A549 (cell line): ENCODE data around the gene PDZK1IP1. TPM values are rescaled to one million over a fixed set of nuclear protein-coding genes. Genes with fewer than 3 reads are reported as not detected.

ENCODE experiments used
- ATAC-seq, 2 experiments: fragments of 200-7000 bp in 1 of 2; fragments of >200 bp in 1 of 2; cut with Nextera tagmentation in 1 of 2; cut with Tn5 transposase in 1 of 2; 3 replicates each; pipeline versions ENCODE4 v1.8.0 to v1.9.1; 2018 to 2020; ENCODE audit warnings: mild to moderate bottlenecking in 1 of 2, moderate library complexity in 1 of 2
- CTCF ChIA-PET: fragments of 300-600 bp; sonication (Branson Sonifier 250); formaldehyde crosslinking; extraction: SDS; loops from one replicate; lab custom pipeline; 2021; ENCODE audit warnings: antibody characterized with exemption, inconsistent platforms; lab: Yijun Ruan, JAX
- POLR2A ChIA-PET: fragments of 350-600 bp; formaldehyde crosslinking; extraction: SDS; loops from one replicate; lab custom pipeline; 2021; ENCODE audit warnings: antibody characterized with exemption, inconsistent platforms; lab: Yijun Ruan, JAX
- DNase-seq, 2 experiments: peaks; one replicate each; pipeline versions ENCODE4 v3.0.0 to v3.0.0-alpha.2; 2011 to 2016; ENCODE audit warnings: low read depth in 1 of 2, low spot score in 1 of 2
- FAIRE-seq: peaks from 2 replicates; lab custom pipeline; 2011; peaks lifted over from hg19 to GRCh38; lab: Jason Lieb, UNC
- H3K27ac ChIP-seq, 2 experiments: fragments of >200 bp; sonication (Bioruptor Twin); formaldehyde crosslinking; 3 replicates each; pipeline ENCODE4 v1.5.1; 2016 to 2017
- H3K4me1 ChIP-seq: fragments of >200 bp; sonication (Bioruptor Twin); formaldehyde crosslinking; 3 replicates; pipeline ENCODE4 v1.6.1; 2016
- H3K4me2 ChIP-seq: fragments of >200 bp; sonication (Bioruptor Twin); formaldehyde crosslinking; 3 replicates; pipeline ENCODE4 v1.6.1; 2016
- H3K4me3 ChIP-seq: fragments of >200 bp; sonication (Bioruptor Twin); formaldehyde crosslinking; 3 replicates; pipeline ENCODE4 v1.5.1; 2016
- H3K9me3 ChIP-seq: fragments of >200 bp; sonication (Bioruptor Twin); formaldehyde crosslinking; 3 replicates; pipeline ENCODE4 v1.6.1; 2016
- BCL3 ChIP-seq: fragments of >200 bp; sonication (Bioruptor Twin); formaldehyde crosslinking; IDR thresholded peaks from 3 replicates; pipeline ENCODE4 v1.6.1; 2016
- CBX8 ChIP-seq: fragments of 200-600 bp; sonication (generic); IDR thresholded peaks from 2 replicates; pipeline ENCODE4 v1.6.1; 2016
- CHD2 ChIP-seq: fragments of 150-350 bp; IDR thresholded peaks from 2 replicates; pipeline ENCODE4 v1.6.1; 2014; ENCODE audit warnings: low read length; ENCODE audit not compliant: partially characterized antibody
- E2F6 ChIP-seq: IDR thresholded peaks from 2 replicates; pipeline ENCODE4 v1.6.1; 2012; ENCODE audit warnings: low read depth, borderline replicate concordance
- ESRRA ChIP-seq: fragments of 150-350 bp; IDR thresholded peaks from 2 replicates; pipeline ENCODE4 v1.6.1; 2014; ENCODE audit warnings: mild to moderate bottlenecking, low read length, borderline replicate concordance
- FOSL2 ChIP-seq, 2 experiments: fragments of 450-650 bp in 1 of 2; fragments of >200 bp in 1 of 2; sonication (Bioruptor Twin) in 1 of 2; formaldehyde crosslinking; IDR thresholded peaks; 2 replicates each; pipeline versions ENCODE4 v1.5.0 to v1.6.1; 2016 to 2020; ENCODE audit warnings: mild to moderate bottlenecking in 1 of 2, moderate library complexity in 1 of 2
- GATA3 ChIP-seq: IDR thresholded peaks from 2 replicates; pipeline ENCODE4 v1.6.1; 2012; ENCODE audit warnings: borderline replicate concordance
- HES2 ChIP-seq: fragments of >200 bp; sonication (Bioruptor Twin); formaldehyde crosslinking; IDR thresholded peaks from 2 replicates; pipeline ENCODE4 v1.6.1; 2016
- HOXA7 ChIP-seq: fragments of 250-450 bp; sonication (Bioruptor Pico); IDR thresholded peaks from 2 replicates; pipeline ENCODE4 v1.5.0; 2020; ENCODE audit warnings: mild to moderate bottlenecking, moderate library complexity
- HOXB13 ChIP-seq: fragments of 250-450 bp; sonication (Bioruptor Pico); IDR thresholded peaks from 2 replicates; pipeline ENCODE4 v1.5.0; 2020; ENCODE audit warnings: low read depth, mild to moderate bottlenecking, moderate library complexity
- JUNB ChIP-seq: fragments of >200 bp; sonication (Bioruptor Twin); formaldehyde crosslinking; IDR thresholded peaks from 2 replicates; pipeline ENCODE4 v1.6.1; 2016
- KDM1A ChIP-seq: fragments of 200-600 bp; sonication (generic); IDR thresholded peaks from 2 replicates; pipeline ENCODE4 v1.6.1; 2016; ENCODE audit warnings: low read depth, mild to moderate bottlenecking
- NPAS2 ChIP-seq: fragments of 250-450 bp; sonication (Bioruptor Pico); IDR thresholded peaks from 2 replicates; pipeline ENCODE4 v1.8.0; 2022; ENCODE audit warnings: mild to moderate bottlenecking, moderate library complexity, borderline replicate concordance
- NR3C1 ChIP-seq: fragments of >200 bp; sonication (Bioruptor Twin); formaldehyde crosslinking; IDR thresholded peaks from 3 replicates; pipeline ENCODE4 v1.6.1; 2017
- POLR2AphosphoS2 ChIP-seq: conservative IDR thresholded peaks from 2 replicates; pipeline ENCODE4 v1.6.1; 2012; ENCODE audit warnings: low read length, improper control_type of control experiment, inconsistent platforms
- RARB ChIP-seq: fragments of 250-450 bp; sonication (Bioruptor Pico); IDR thresholded peaks from 2 replicates; pipeline ENCODE4 v1.8.0; 2021; ENCODE audit warnings: mild to moderate bottlenecking, moderate library complexity
- SMC3 ChIP-seq: fragments of >200 bp; sonication (Bioruptor Twin); formaldehyde crosslinking; IDR thresholded peaks from 3 replicates; pipeline ENCODE4 v1.6.1; 2018; ENCODE audit warnings: inconsistent platforms
- SREBF2 ChIP-seq: fragments of 450-650 bp; IDR thresholded peaks from 2 replicates; pipeline ENCODE4 v1.6.1; 2014; ENCODE audit warnings: mild to moderate bottlenecking, moderate library complexity
- TFCP2L1 ChIP-seq: fragments of 250-450 bp; sonication (Bioruptor Pico); IDR thresholded peaks from 2 replicates; pipeline ENCODE4 v1.5.0; 2021; ENCODE audit warnings: mild to moderate bottlenecking
- ZC3H11A ChIP-seq: fragments of 450-650 bp; IDR thresholded peaks from 2 replicates; pipeline ENCODE4 v1.6.1; 2014; ENCODE audit warnings: antibody characterized with exemption, mild to moderate bottlenecking
- ZFP36 ChIP-seq: fragments of 450-650 bp; IDR thresholded peaks from 2 replicates; pipeline ENCODE4 v1.6.1; 2014; ENCODE audit warnings: borderline replicate concordance; ENCODE audit not compliant: partially characterized antibody
- ZSCAN20 ChIP-seq: fragments of 250-450 bp; sonication (Bioruptor Pico); IDR thresholded peaks from 2 replicates; pipeline ENCODE4 v1.8.0; 2022; ENCODE audit warnings: mild to moderate bottlenecking, moderate library complexity
- WGBS: methylation state at CpG from one replicate; pipeline ENCODE4 v1.1.6; 2017; ENCODE audit errors: missing lambda C conversion rate; 5-methylcytosine and 5-hydroxymethylcytosine counted together
- polyA plus RNA-seq, 4 experiments: library from polyadenylated mRNA; depleted of rRNA in 3 of 4; stranded (reverse); fragments of >200 nt; fragmentation: RNase III in 1 of 4; extraction: RNeasy Plus Mini Kit Qiagen cat#74134 plus additional on column Dnase treatment in 1 of 4; gene quantifications; 2 replicates in 3 of 4; 3 replicates in 1 of 4; pipeline ENCODE4 v1.2.3, GENCODE V29; 2011 to 2017

PDZK1IP1 gene
- polyA plus RNA-seq, 2 of the 4 experiments (the other 2 are of a cell fraction) = 2.2 to 6.4 TPM

- Histone ChIP-seq H3K27ac (peak overlapping the region; percentile 57 to 90), H3K4me3 (no peak overlapping the region), H3K9me3 (no peaks in the 10 kb centered on the region), H3K4me1 (peaks cover 36% of the 10 kb centered on the region), H3K4me2 (peak overlapping the region; percentile 50)
- no peak for FAIRE-seq
- ATAC-seq = no peak
- DNase-seq = peak in 1 of 2 experiments; percentile 44
- ChIA-PET CTCF (interaction anchor here (0.8 to 9.1 kb wide), 3 partner anchors 10 to 81 kb away, joined by 3 to 142 read pairs (median 3); partner anchors contain the start of gene PDZK1IP1), POLR2A (no interaction called here)
- TF ChIP-seq HOXA7 (CRISPR knock-in tag) (no peak), HES2 (no peak), HOXB13 (CRISPR knock-in tag) (no peak), ZFP36 (peak; percentile 90), JUNB (no peak), ZC3H11A (no peak), KDM1A (no peak), RARB (CRISPR knock-in tag) (no peak), GATA3 (no peak), SMC3 (no peak), ESRRA (no peak), FOSL2 (IDR thresholded peaks at IDR 0.05) (no peak), FOSL2 (CRISPR knock-in tag; IDR thresholded peaks at IDR 0.05) (0 out of 2 replicates have a peak, but pooled peaks have one; percentile 34), CHD2 (no peak)
- 34% methylated on average over 7 of the region's 7 CpGs for WGBS
Observed at GRCh38 chr1:47181955-47182675, 7.7 kb downstream of the PDZK1IP1 start.

GRCh38 chr1:47181095-47181954, 8.5 kb downstream of the PDZK1IP1 start:
- TF ChIP-seq KDM1A (no peak), TFCP2L1 (no peak), CHD2 (no peak), BCL3 (no peak), SREBF2 (no peak), POLR2AphosphoS2 (no peak), CBX8 (no peak), ZSCAN20 (CRISPR knock-in tag) (no peak), HES2 (no peak), ZFP36 (no peak), E2F6 (no peak), NPAS2 (no peak), NR3C1 (no peak)
- no peak for ATAC-seq
- no peak for DNase-seq
- Histone ChIP-seq H3K4me1 (peaks cover 36% of the 10 kb centered on the region), H3K9me3 (no peaks in the 10 kb centered on the region), H3K4me3 (no peak overlapping the region), H3K27ac (peak overlapping the region; percentile 57 to 90), H3K4me2 (peak overlapping the region; percentile 50)
- WGBS = 76% methylated on average over 11 of the region's 18 CpGs
- POLR2A ChIA-PET = no interaction called here
- CTCF ChIA-PET = interaction anchor here (0.8 to 9.1 kb wide), 3 partner anchors 11 to 82 kb away, joined by 3 to 142 read pairs (median 69); partner anchors contain the start of gene PDZK1IP1
- no peak for FAIRE-seq
